Right atrium auricular region (tissue), 2 donors: ENCODE measurements around the gene SEC24D. TPM values are rescaled to one million over a fixed set of nuclear protein-coding genes. Genes with fewer than 3 reads are reported as not detected.

Experiments used
- DNase-seq: peaks from one replicate; pipeline ENCODE4 v3.0.0-alpha.2; 2019; ENCODE audit warnings: low spot score
- H3K27ac ChIP-seq, 2 donors: fragments of 200-600 bp; sonication (generic); 1 replicate in 1 of 2; 2 replicates in 1 of 2; pipeline ENCODE4 v1.5.1; 2016 to 2019
- H3K27me3 ChIP-seq, 2 donors: fragments of 200-600 bp; sonication (generic); one replicate each; pipeline versions ENCODE4 v1.5.1 to v1.6.0; 2017 to 2019
- H3K36me3 ChIP-seq: fragments of 200-600 bp; sonication (generic); one replicate; pipeline ENCODE4 v1.5.1; 2016
- H3K4me1 ChIP-seq, 2 donors: fragments of 200-600 bp; sonication (generic); one replicate each; pipeline versions ENCODE4 v1.5.1 to v1.6.0; 2017 to 2019
- H3K4me3 ChIP-seq, 2 donors: fragments of 200-600 bp; sonication (generic); 1 replicate in 1 of 2; 2 replicates in 1 of 2; pipeline ENCODE4 v1.5.1; 2017 to 2019; ENCODE audit warnings: mild to moderate bottlenecking in 1 of 2, moderate library complexity in 1 of 2
- H3K9me3 ChIP-seq, 2 donors: fragments of 200-600 bp; sonication (generic); one replicate each; pipeline ENCODE4 v1.5.1; 2019
- CTCF ChIP-seq, 2 donors: fragments of 200-600 bp; sonication (generic); IDR thresholded peaks; one replicate each; pipeline ENCODE4 v1.5.1; 2019; ENCODE audit warnings: antibody characterized with exemption in 2 of 2
- total RNA-seq, 2 donors: library from RNA; depleted of rRNA; stranded (reverse); fragments of >200 nt; gene quantifications; one replicate each; pipeline ENCODE4 v1.1.0, GENCODE V29; 2016

The SEC24D gene
- total RNA-seq, 2 donors from 2014 or later: 25.8 to 33.4 TPM

DNA sequence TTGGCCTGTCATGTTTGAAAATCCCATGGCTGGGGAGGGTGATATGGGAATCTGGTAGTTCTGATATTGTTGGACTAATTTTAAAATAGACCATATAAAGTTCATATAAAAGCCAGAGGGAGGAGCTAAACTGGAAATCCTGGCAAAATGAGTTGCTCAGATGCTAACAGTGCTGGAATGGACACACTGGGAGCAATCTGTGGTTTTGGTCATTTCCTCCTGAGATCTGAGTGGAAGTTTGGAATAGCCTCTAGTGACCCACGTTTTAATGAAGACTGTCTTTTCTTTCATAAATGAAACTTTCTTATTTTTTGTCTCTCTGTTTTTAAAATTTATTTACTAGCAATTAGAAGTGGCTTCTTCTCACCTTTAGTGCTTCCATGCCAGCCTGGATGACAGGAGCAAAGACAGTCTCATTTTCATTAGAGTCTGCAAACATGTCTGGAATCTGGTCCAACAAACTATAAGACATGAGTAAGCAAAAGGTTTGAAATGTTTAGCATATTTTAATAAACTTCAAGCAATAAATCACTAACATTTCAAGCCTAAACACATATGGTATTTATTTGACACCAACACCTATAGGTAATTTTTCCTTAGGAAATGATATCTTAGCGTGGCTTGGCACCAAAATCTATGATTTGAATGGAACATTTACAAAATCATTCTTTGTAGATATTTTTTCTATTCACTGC, 84.2 kb downstream of the SEC24D start:
- Histone ChIP-seq H3K4me1 (peaks cover 0 to 66% of the 10 kb centered on the region in 2 donors), H3K4me3 (no peak overlapping the region), H3K36me3 (peaks cover 24% of the 10 kb centered on the region), H3K9me3 (no peaks in the 10 kb centered on the region), H3K27ac (peak overlapping the region in 1 of 2 donors; percentile 32), H3K27me3 (no peaks in the 10 kb centered on the region)
- no peak for TF ChIP-seq CTCF (IDR thresholded peaks at IDR 0.05)
- DNase-seq: no peak

DNA sequence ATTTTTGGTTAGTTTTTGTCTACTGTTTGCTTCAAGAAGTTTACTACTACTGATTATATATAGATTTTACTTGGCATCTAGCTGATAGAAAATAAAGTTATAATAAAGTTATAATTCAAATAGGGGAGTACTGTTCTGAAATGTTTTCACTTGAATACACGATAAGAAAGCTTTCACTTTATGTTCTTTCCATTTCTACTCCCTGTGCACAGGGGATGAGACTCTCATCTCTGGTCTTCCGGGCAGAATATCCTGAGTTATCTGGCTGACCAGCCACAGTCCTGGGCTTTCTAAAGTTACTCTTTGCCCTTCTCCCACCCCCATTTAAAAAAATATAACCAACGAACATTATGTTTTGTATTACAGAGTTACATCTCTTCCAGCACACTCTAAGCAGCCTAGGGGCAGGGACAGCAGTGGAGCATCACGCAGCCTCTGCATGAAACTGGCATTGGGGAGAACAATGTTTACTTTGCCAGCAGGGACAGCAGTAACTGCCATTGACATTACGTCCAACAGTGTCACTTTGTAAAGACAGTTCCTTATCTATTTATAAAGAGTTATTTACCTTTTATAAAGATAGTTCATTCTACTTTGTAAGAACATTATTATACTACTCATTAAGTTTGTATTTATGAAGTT, 86.5 kb downstream of the SEC24D start:
- Histone ChIP-seq H3K9me3 (no peaks in the 10 kb centered on the region), H3K4me3 (no peak overlapping the region), H3K27ac (peak overlapping the region; percentile 49 to 73), H3K36me3 (peaks cover 24% of the 10 kb centered on the region), H3K27me3 (no peaks in the 10 kb centered on the region), H3K4me1 (peaks cover 0 to 64% of the 10 kb centered on the region in 2 donors)
- no peak for DNase-seq
- no peak for TF ChIP-seq CTCF (IDR thresholded peaks at IDR 0.05)

DNA sequence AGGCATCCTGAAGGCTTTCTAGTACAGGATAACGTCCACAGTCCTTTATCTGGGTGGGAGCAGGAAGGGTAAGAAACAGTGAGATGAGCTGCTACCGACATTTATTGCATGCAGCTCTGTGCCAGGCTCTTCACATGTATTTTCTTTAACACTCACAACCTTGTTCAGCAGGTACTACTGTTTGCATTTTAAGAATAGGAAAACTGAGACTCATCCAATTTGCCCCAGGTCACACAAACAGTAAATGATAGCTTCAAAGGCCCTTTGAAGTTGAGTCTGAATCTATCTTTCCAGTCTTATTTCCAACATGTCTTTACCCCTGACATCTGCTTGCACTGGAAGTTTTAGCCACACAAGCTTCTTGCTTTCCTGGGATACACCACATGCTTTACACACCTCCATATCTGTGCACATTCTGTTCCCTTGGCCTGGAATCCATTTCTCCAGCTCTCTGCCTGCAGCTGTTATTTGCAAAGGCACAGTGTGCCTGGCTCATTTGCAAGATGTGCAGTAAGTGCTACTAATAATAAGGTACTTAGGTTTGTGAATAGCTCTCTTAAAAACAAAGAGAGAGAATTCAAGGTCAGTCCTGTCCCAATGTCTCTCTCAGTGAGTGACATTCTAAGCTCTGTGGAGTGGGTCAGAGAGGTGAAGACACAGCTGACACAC, 89.5 kb downstream of the SEC24D start:
- Histone ChIP-seq H3K9me3 (no peaks in the 10 kb centered on the region), H3K27me3 (no peaks in the 10 kb centered on the region), H3K36me3 (peaks cover 28% of the 10 kb centered on the region), H3K4me1 (peaks cover 0 to 40% of the 10 kb centered on the region in 2 donors), H3K27ac (peak overlapping the region; percentile 62 to 73), H3K4me3 (no peak overlapping the region)
- DNase-seq: no peak
- TF ChIP-seq CTCF (IDR thresholded peaks at IDR 0.05): no peak

- Histone ChIP-seq H3K27me3 (no peaks in the 10 kb centered on the region), H3K9me3 (no peaks in the 10 kb centered on the region), H3K36me3 (peaks cover 21% of the 10 kb centered on the region), H3K4me1 (peaks cover 0 to 42% of the 10 kb centered on the region in 2 donors), H3K27ac (peak overlapping the region; percentile 58 to 73), H3K4me3 (no peak overlapping the region)
- no peak for TF ChIP-seq CTCF (IDR thresholded peaks at IDR 0.05)
- no peak for DNase-seq
Observed at GRCh38 chr4:118745357-118745756, 90.6 kb downstream of the SEC24D start.

- Histone ChIP-seq H3K4me1 (peaks cover 0 to 34% of the 10 kb centered on the region in 2 donors), H3K27ac (peak overlapping the region; percentile 58 to 73), H3K27me3 (no peaks in the 10 kb centered on the region), H3K4me3 (no peak overlapping the region), H3K36me3 (peaks cover 36% of the 10 kb centered on the region), H3K9me3 (no peaks in the 10 kb centered on the region)
- TF ChIP-seq CTCF (IDR thresholded peaks at IDR 0.05): no peak
- no peak for DNase-seq
Observed at GRCh38 chr4:118743867-118744266, 92.1 kb downstream of the SEC24D start.
